Measurements from ENCODE around the gene NGF.

Gene NGF

GRCh38 chr1:115300087-115300876, 37.8 kb downstream of the NGF start:
- no peak for TF ChIP-seq CTCF (IDR thresholded peaks at IDR 0.05; ENCODE audit: insufficient read depth, low read length, poor library complexity, severe bottlenecking)
- H3K27me3 ChIP-seq (replicated peaks; ENCODE audit: control insufficient read depth, insufficient read depth, low read length), result no peaks in the 10 kb centered on the region; the same call in 1 of the 2 replicates
- DNase-seq (ENCODE audit: extremely low read depth, insufficient read length), result no peak
- no peaks in the 10 kb centered on the region for H3K36me3 ChIP-seq (ENCODE audit: control insufficient read depth, insufficient read depth, low read length)
- no peak overlapping the region for H3K4me3 ChIP-seq (replicated peaks; ENCODE audit: low read depth, low read length)

GRCh38 chr1:115299266-115299665, 38.8 kb downstream of the NGF start:
- Histone ChIP-seq H3K27me3 (replicated peaks; ENCODE audit: control insufficient read depth, insufficient read depth, low read length) (no peaks in the 10 kb centered on the region; the same call in 1 of the 2 replicates), H3K36me3 (ENCODE audit: control insufficient read depth, insufficient read depth, low read length) (no peaks in the 10 kb centered on the region), H3K4me3 (replicated peaks; ENCODE audit: low read depth, low read length) (no peak overlapping the region)
- no peak for DNase-seq (ENCODE audit: extremely low read depth, insufficient read length)
- TF ChIP-seq CTCF (IDR thresholded peaks at IDR 0.05; ENCODE audit: insufficient read depth, low read length, poor library complexity, severe bottlenecking), result no peak

- no peaks in the 10 kb centered on the region for H3K36me3 ChIP-seq (ENCODE audit: control insufficient read depth, insufficient read depth, low read length)
- DNase-seq (ENCODE audit: extremely low read depth, insufficient read length), result peak; percentile 25
- H3K27me3 ChIP-seq (replicated peaks; ENCODE audit: control insufficient read depth, insufficient read depth, low read length), result no peaks in the 10 kb centered on the region; the same call in 1 of the 2 replicates
- TF ChIP-seq CTCF (IDR thresholded peaks at IDR 0.05; ENCODE audit: insufficient read depth, low read length, poor library complexity, severe bottlenecking), result no peak
- no peak overlapping the region for H3K4me3 ChIP-seq (replicated peaks; ENCODE audit: low read depth, low read length)
Measured at GRCh38 chr1:115296981-115297380, 41.1 kb downstream of the NGF start.

- Histone ChIP-seq H3K27me3 (replicated peaks; ENCODE audit: control insufficient read depth, insufficient read depth, low read length) (no peaks in the 10 kb centered on the region; the same call in 1 of the 2 replicates), H3K4me3 (replicated peaks; ENCODE audit: low read depth, low read length) (no peak overlapping the region), H3K36me3 (ENCODE audit: control insufficient read depth, insufficient read depth, low read length) (no peaks in the 10 kb centered on the region)
- DNase-seq (ENCODE audit: extremely low read depth, insufficient read length), result no peak
- TF ChIP-seq CTCF (IDR thresholded peaks at IDR 0.05; ENCODE audit: insufficient read depth, low read length, poor library complexity, severe bottlenecking), result no peak
Measured at GRCh38 chr1:115295904-115296696, 41.9 kb downstream of the NGF start.

GRCh38 chr1:115293899-115294298, 44.1 kb downstream of the NGF start:
- Histone ChIP-seq H3K4me3 (replicated peaks; ENCODE audit: low read depth, low read length) (no peak overlapping the region), H3K27me3 (replicated peaks; ENCODE audit: control insufficient read depth, insufficient read depth, low read length) (no peaks in the 10 kb centered on the region), H3K36me3 (ENCODE audit: control insufficient read depth, insufficient read depth, low read length) (no peaks in the 10 kb centered on the region)
- no peak for DNase-seq (ENCODE audit: extremely low read depth, insufficient read length)
- no peak for TF ChIP-seq CTCF (IDR thresholded peaks at IDR 0.05; ENCODE audit: insufficient read depth, low read length, poor library complexity, severe bottlenecking)
